Activated CD8-positive, alpha-beta T cell treated with anti-CD3 and anti-CD28 coated beads for 36 hours (primary cell): ENCODE measurements around the gene GNAZ. TPM values are rescaled to one million over a fixed set of nuclear protein-coding genes. Genes with fewer than 3 reads are reported as not detected.

Experiments used
- ATAC-seq: fragments of 200-7000 bp; cut with Tn5 transposase; one replicate; pipeline ENCODE4 v1.10.0; 2021; ENCODE audit warnings: mild to moderate bottlenecking, moderate library complexity
- CTCF ChIA-PET: fragments of 350-600 bp; sonication (Branson Sonifier 250); formaldehyde crosslinking; loops from one replicate; lab custom pipeline; 2021; ENCODE audit warnings: antibody characterized with exemption; lab: Charles Lee
- POLR2A ChIA-PET: fragments of 350-600 bp; sonication (Branson Sonifier 250); formaldehyde crosslinking; loops from one replicate; lab custom pipeline; 2021; ENCODE audit warnings: antibody characterized with exemption; lab: Charles Lee
- DNase-seq: peaks from one replicate; pipeline ENCODE4 v3.0.0-alpha.2; 2020
- H3K27ac Mint-ChIP-seq: one replicate; pipeline ENCODE4 v1.8.0; 2021; ENCODE audit warnings: mild to moderate bottlenecking, mixed read lengths
- H3K27me3 Mint-ChIP-seq: one replicate; pipeline ENCODE4 v1.8.0; 2021; ENCODE audit warnings: mixed read lengths
- H3K36me3 Mint-ChIP-seq: one replicate; pipeline ENCODE4 v1.8.0; 2021; ENCODE audit warnings: low read depth, mixed read lengths
- H3K4me1 Mint-ChIP-seq: one replicate; pipeline ENCODE4 v1.8.0; 2021; ENCODE audit warnings: low read depth, mixed read lengths
- H3K4me3 Mint-ChIP-seq: one replicate; pipeline ENCODE4 v1.8.0; 2021; ENCODE audit warnings: mild to moderate bottlenecking, moderate library complexity, mixed read lengths
- H3K9me3 Mint-ChIP-seq: one replicate; pipeline ENCODE4 v1.8.0; 2021; ENCODE audit warnings: mixed read lengths
- CTCF ChIP-seq: fragments of 200-600 bp; IDR thresholded peaks from one replicate; pipeline ENCODE4 v1.8.0; 2022; ENCODE audit warnings: antibody characterized with exemption, mild to moderate bottlenecking
- intact Hi-C: fragments of 100-400 bp; cut with micrococcal nuclease; formaldehyde crosslinking; loops from one replicate; pipeline ENCODE4 v1.10.0; 2022
- total RNA-seq, 2 experiments: library from RNA; stranded (reverse); gene quantifications; one replicate each; pipeline ENCODE4 v1.2.3, GENCODE V29; 2021

GNAZ gene
- total RNA-seq, 2 experiments from 2014 or later: 0.50 to 0.56 TPM

GRCh38 chr22:23144932-23145877 is 74.9 kb downstream of the GNAZ start, which contains the start of gene RAB36:
Gene RAB36 (plus strand): TSS chr22:23145477. CDS start chr22:23146617, 1,140 bp downstream.
- POLR2A ChIA-PET: no interaction called here
- CTCF ChIA-PET: interaction anchor here (0.7 to 2.8 kb wide), 9 partner anchors 11 to 241 kb away, joined by 3 to 14 read pairs (median 3); no protein-coding TSS in a partner anchor
- no peak for TF ChIP-seq CTCF
- Mint-ChIP-seq H3K36me3 (no peaks in the 10 kb centered on the region), H3K27me3 (no peaks in the 10 kb centered on the region), H3K27ac (no peak within 1 kb of the TSS), H3K4me3 (peak within 1 kb of the TSS; percentile 61), H3K9me3 (no peaks in the 10 kb centered on the region), H3K4me1 (peaks cover 43% of the 10 kb centered on the region)
- peak; percentile 90 for DNase-seq
- intact Hi-C loops: no loop called here
- ATAC-seq: peak; percentile 49

- TF ChIP-seq CTCF: no peak
- Mint-ChIP-seq H3K9me3 (no peaks in the 10 kb centered on the region), H3K27ac (no peak overlapping the region), H3K27me3 (no peaks in the 10 kb centered on the region), H3K4me3 (no peak overlapping the region), H3K36me3 (no peaks in the 10 kb centered on the region), H3K4me1 (peaks cover 36% of the 10 kb centered on the region)
- ATAC-seq (no peak), DNase-seq (no peak)
- POLR2A ChIA-PET: no interaction called here
- CTCF ChIA-PET: interaction anchor here (1.0 to 2.8 kb wide), 7 partner anchors 17 to 189 kb away, joined by 3 to 14 read pairs (median 6); no protein-coding TSS in a partner anchor
- intact Hi-C loops: no loop called here
Measured at GRCh38 chr22:23145878-23146470, 75.7 kb downstream of the GNAZ start.

- ATAC-seq (no peak), DNase-seq (no peak)
- intact Hi-C loops: no loop called here
- no peak overlapping the region for H3K27ac Mint-ChIP-seq
- no peaks in the 10 kb centered on the region for H3K27me3 Mint-ChIP-seq
- no peaks in the 10 kb centered on the region for H3K9me3 Mint-ChIP-seq
- POLR2A ChIA-PET: no interaction called here
- H3K4me3 Mint-ChIP-seq: no peak overlapping the region
- no peak for TF ChIP-seq CTCF
- H3K4me1 Mint-ChIP-seq: peaks cover 30% of the 10 kb centered on the region
- CTCF ChIA-PET: interaction anchor here (0.7 to 1.6 kb wide), 5 partner anchors 9 to 186 kb away, joined by 3 to 6 read pairs (median 3); no protein-coding TSS in a partner anchor
- H3K36me3 Mint-ChIP-seq: no peaks in the 10 kb centered on the region
Measured at GRCh38 chr22:23146478-23147205, 76.3 kb downstream of the GNAZ start.

GRCh38 chr22:23147617-23148387 is 77.5 kb downstream of the GNAZ start:
- H3K4me3 Mint-ChIP-seq: no peak overlapping the region
- intact Hi-C loops: no loop called here
- H3K27ac Mint-ChIP-seq: no peak overlapping the region
- TF ChIP-seq CTCF: no peak
- DNase-seq (no peak), ATAC-seq (no peak)
- H3K27me3 Mint-ChIP-seq: no peaks in the 10 kb centered on the region
- H3K4me1 Mint-ChIP-seq: peaks cover 23% of the 10 kb centered on the region
- POLR2A ChIA-PET: no interaction called here
- H3K9me3 Mint-ChIP-seq: no peaks in the 10 kb centered on the region
- no peaks in the 10 kb centered on the region for H3K36me3 Mint-ChIP-seq
- CTCF ChIA-PET: interaction anchor here (2.6 kb wide), 1 partner anchor 134 kb away, joined by 10 read pairs; no protein-coding TSS in a partner anchor
